ENCODE results near the gene YEATS2. TPM values are rescaled to one million over a fixed set of nuclear protein-coding genes. Genes with fewer than 3 reads are reported as not detected.

The YEATS2 gene
- polyA plus RNA-seq, 3 donors, result 4.2 to 33.0 (median 5.0) TPM

- Histone ChIP-seq H3K4me2 (replicated peaks; ENCODE audit: extremely low read depth, low read length, poor library complexity, severe bottlenecking) (no peak overlapping the region), H3K27me3 (ENCODE audit: control insufficient read depth in 2 of 2, insufficient read depth in 2 of 2, low read length in 2 of 2) (no peaks in the 10 kb centered on the region), H3K4me3 (replicated peaks in 1 of 3; ENCODE audit: low read depth in 2 of 3, low read length in 3 of 3) (no peak overlapping the region), H3K79me2 (ENCODE audit: insufficient read depth, low read length) (no peaks in the 10 kb centered on the region), H3K9me3 (replicated peaks in 1 of 2; ENCODE audit: control insufficient read depth in 1 of 2, insufficient read depth in 1 of 2, low read length in 2 of 2) (no peaks in the 10 kb centered on the region), H4K20me1 (ENCODE audit: insufficient read depth, low read length) (no peaks in the 10 kb centered on the region), H3K4me1 (ENCODE audit: control insufficient read depth in 1 of 2, insufficient read depth in 2 of 2, low read length in 2 of 2) (peaks cover 4 to 5% of the 10 kb centered on the region in 2 donors), H3K36me3 (replicated peaks in 1 of 2; ENCODE audit: control insufficient read depth in 1 of 2, insufficient read depth in 2 of 2, low read length in 2 of 2) (peaks cover 67 to 91% of the 10 kb centered on the region in 2 donors), H3K27ac (ENCODE audit: low read depth in 1 of 2, low read length in 2 of 2) (no peak overlapping the region), H3K9ac (ENCODE audit: insufficient read depth, low read length, poor library complexity, severe bottlenecking) (no peak overlapping the region), H2AFZ (ENCODE audit: insufficient read depth, low read depth, low read length, poor library complexity, severe bottlenecking) (no peak overlapping the region)
- peaks cover 3% of the 10 kb centered on the region for H3K4me1 Mint-ChIP-seq
- H3K27me3 Mint-ChIP-seq (ENCODE audit: low read depth in 3 of 3), result no peaks in the 10 kb centered on the region
- peak overlapping the region in 2 of 7 donors; percentile 54 to 55 for H3K27ac Mint-ChIP-seq
- peaks cover 77 to 85% of the 10 kb centered on the region in 2 donors for H3K36me3 Mint-ChIP-seq
- intact Hi-C loops (cut with micrococcal nuclease), result loop anchor here in 1 of 2 donors (10.0 kb wide), 1 partner anchor 85 kb away; no protein-coding TSS in a partner anchor
- H3K9me3 Mint-ChIP-seq, result no peaks in the 10 kb centered on the region
- no peak for TF ChIP-seq CTCF (IDR thresholded peaks at IDR 0.05)
- no peak for DNase-seq
- WGBS (ENCODE audit: insufficient coverage), result 89% methylated on average over 2 of the region's 4 CpGs
- no peak overlapping the region for H3K4me3 Mint-ChIP-seq
These were observed 92.2 kb downstream of the YEATS2 start for GRCh38 chr3:183789826-183790225.

GRCh38 chr3:183790700-183791099 is 93.1 kb downstream of the YEATS2 start:
- Mint-ChIP-seq H3K4me1 (no peaks in the 10 kb centered on the region), H3K27ac (peak overlapping the region in 2 of 7 donors; percentile 56 to 72), H3K9me3 (no peaks in the 10 kb centered on the region), H3K4me3 (no peak overlapping the region), H3K36me3 (peaks cover 77 to 93% of the 10 kb centered on the region in 2 donors), H3K27me3 (ENCODE audit: low read depth in 3 of 3) (no peaks in the 10 kb centered on the region)
- H3K27ac ChIP-seq (ENCODE audit: low read depth in 1 of 2, low read length in 2 of 2), result no peak overlapping the region
- no peaks in the 10 kb centered on the region for H3K79me2 ChIP-seq (ENCODE audit: insufficient read depth, low read length)
- H3K4me2 ChIP-seq (replicated peaks; ENCODE audit: extremely low read depth, low read length, poor library complexity, severe bottlenecking), result no peak overlapping the region
- no peaks in the 10 kb centered on the region for H3K27me3 ChIP-seq (ENCODE audit: control insufficient read depth in 2 of 2, insufficient read depth in 2 of 2, low read length in 2 of 2)
- intact Hi-C loops (cut with micrococcal nuclease), result no loop called here
- WGBS (ENCODE audit: insufficient coverage), result 98% methylated on average over 6 of the region's 16 CpGs
- no peak overlapping the region for H3K9ac ChIP-seq (ENCODE audit: insufficient read depth, low read length, poor library complexity, severe bottlenecking)
- no peak for TF ChIP-seq CTCF (IDR thresholded peaks at IDR 0.05)
- no peaks in the 10 kb centered on the region for H3K4me1 ChIP-seq (ENCODE audit: control insufficient read depth in 1 of 2, insufficient read depth in 2 of 2, low read length in 2 of 2)
- H3K9me3 ChIP-seq (replicated peaks in 1 of 2; ENCODE audit: control insufficient read depth in 1 of 2, insufficient read depth in 1 of 2, low read length in 2 of 2), result no peaks in the 10 kb centered on the region
- H4K20me1 ChIP-seq (ENCODE audit: insufficient read depth, low read length), result peaks cover 4% of the 10 kb centered on the region
- peaks cover 68 to 95% of the 10 kb centered on the region in 2 donors for H3K36me3 ChIP-seq (replicated peaks in 1 of 2; ENCODE audit: control insufficient read depth in 1 of 2, insufficient read depth in 2 of 2, low read length in 2 of 2)
- H2AFZ ChIP-seq (ENCODE audit: insufficient read depth, low read depth, low read length, poor library complexity, severe bottlenecking), result no peak overlapping the region
- no peak for DNase-seq
- H3K4me3 ChIP-seq (replicated peaks in 1 of 3; ENCODE audit: low read depth in 2 of 3, low read length in 3 of 3), result no peak overlapping the region
